GM18499 (cell line): Measurements from ENCODE around the gene ABCD1.
"Not testable (repeated sequence)": the region's sequence is repeated elsewhere in the genome, so short reads cannot be mapped to it uniquely, and the experiment has no call there.

Source experiments
- ATAC-seq: cut with Tn5 transposase; IDR thresholded peaks from one replicate; pipeline ENCODE4 v1.9.1; 2021; ENCODE audit warnings: moderate number of reproducible peaks; ENCODE audit not compliant: insufficient read depth, unreplicated experiment

ABCD1 gene

DNA sequence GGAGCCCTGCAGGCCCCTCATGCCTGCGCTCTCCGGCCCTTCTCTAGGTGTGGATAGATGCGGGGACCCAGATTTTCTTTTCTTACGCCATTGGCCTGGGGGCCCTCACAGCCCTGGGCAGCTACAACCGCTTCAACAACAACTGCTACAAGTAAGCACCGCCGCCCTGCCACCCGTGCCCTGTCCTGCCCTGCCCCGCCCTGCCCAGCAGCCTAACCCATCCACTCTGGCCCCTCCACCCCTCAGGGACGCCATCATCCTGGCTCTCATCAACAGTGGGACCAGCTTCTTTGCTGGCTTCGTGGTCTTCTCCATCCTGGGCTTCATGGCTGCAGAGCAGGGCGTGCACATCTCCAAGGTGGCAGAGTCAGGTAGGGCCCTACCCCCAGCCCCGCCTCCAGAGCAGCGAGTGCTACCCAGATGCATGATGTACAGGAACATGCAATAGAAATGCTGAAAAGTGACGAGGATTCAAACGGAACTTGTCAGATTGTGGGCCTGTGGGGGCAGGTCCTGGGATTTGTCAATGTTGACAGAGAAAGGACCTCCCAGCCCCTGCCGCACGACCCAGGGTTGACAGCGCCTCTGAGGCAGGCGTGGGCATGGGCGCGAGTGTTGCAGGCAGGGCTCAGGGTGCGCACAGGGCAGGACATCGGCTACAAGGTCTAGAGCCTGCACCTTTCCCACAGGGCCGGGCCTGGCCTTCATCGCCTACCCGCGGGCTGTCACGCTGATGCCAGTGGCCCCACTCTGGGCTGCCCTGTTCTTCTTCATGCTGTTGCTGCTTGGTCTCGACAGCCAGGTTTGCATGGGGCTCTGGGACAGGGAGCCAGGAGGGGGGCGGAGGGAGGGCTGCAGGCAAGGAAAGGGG is 31.2 kb upstream of the ABCD1 start:
- ATAC-seq: no peak

GRCh38 chrX:153694256-153694655 is 30.4 kb upstream of the ABCD1 start:
- not testable (repeated sequence) for ATAC-seq

- ATAC-seq: no peak
These were observed 29.9 kb upstream of the ABCD1 start for GRCh38 chrX:153694687-153695270.

DNA sequence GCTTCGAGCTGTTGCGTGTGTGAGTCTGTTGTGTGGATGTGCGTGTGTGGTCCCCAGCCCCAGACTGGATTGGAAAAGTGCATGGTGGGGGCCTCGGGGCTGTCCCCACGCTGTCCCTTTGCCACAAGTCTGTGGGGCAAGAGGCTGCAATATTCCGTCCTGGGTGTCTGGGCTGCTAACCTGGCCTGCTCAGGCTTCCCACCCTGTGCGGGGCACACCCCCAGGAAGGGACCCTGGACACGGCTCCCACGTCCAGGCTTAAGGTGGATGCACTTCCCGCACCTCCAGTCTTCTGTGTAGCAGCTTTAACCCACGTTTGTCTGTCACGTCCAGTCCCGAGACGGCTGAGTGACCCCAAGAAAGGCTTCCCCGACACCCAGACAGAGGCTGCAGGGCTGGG is 28.6 kb upstream of the ABCD1 start:
- no peak for ATAC-seq

DNA sequence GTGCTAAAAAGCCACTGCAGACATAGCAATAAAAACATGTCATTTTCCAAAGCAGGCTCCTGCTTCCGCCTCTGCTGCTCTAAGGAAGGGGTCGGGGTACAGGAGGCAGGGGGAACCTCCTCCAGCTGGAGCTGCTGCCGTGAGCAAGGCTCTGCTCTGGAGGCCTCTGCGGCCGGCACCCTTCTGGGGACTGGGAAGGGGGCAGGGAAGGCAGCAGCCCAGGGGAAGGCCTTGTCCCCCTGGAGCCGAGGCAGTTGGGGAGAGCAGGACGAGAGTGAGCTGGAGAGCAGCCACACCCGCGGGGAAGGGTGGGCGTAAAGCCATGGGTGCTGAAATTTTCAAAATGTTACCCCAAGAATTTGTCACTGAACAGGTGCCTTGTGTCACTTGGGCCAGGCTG is 28.1 kb upstream of the ABCD1 start:
- ATAC-seq: not testable (repeated sequence)

DNA sequence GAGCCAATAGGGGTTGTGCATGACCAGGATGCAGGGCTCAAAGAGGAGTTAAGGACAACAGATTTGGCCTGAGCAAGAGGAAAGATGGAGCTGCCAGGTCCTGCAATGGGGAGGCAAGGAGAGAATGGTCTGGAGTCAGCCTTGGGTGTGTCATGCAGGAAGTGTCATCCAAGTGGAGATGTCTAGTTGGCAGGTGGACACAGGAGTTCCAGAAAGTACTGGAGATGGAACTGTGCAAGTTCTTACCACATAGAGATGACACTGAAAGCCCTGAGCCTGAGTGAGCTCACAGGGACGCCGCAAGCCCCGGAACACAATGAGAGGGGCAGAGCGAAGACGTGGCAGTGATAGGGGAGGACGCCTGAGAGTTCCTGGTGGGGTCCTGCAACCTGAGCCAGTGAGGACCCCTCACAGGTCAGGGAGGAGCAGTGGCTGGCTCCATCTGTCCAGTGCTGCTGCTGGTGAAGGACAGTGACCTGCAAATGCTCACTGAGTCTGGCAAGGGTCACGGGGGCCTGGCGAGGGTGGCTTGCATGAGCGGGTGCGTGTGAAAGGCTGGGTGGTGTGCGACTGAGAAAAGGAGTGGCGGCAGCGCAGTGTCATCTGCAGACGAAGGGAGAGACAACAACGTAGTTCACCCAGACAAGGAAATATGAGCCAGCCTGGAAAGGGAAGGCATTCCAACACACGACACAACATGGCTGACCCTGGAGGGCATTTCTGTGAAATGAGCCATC is 27.5 kb upstream of the ABCD1 start:
- ATAC-seq: not testable (repeated sequence)

GRCh38 chrX:153697924-153698865 is 26.5 kb upstream of the ABCD1 start:
- no peak for ATAC-seq

- ATAC-seq: not testable (repeated sequence)
These were observed 25.4 kb upstream of the ABCD1 start for GRCh38 chrX:153699210-153699783.

GRCh38 chrX:153699784-153700371 is 24.8 kb upstream of the ABCD1 start:
- not testable (repeated sequence) for ATAC-seq

- ATAC-seq: no peak
These were observed 24.2 kb upstream of the ABCD1 start for GRCh38 chrX:153700376-153700945.

DNA sequence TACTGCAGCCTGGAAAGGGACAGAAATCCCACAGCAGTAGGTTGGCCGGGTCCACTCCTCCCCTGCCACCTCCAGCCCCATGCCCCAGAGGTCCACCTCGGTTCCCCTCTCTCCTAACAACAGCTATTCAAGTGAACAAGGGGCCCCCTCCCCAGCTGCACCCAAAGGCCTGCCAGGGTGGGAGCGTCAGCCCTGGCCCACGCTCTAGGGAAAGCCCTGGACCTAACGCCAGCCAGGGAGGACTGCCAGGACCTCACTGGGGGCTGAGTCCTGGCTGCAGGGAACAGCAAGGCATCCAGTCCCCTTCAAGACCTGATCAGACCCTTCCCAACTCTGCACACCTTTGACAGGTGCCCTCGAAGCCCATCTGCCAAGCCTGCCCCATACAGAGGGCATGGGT is 23.7 kb upstream of the ABCD1 start:
- ATAC-seq: no peak

DNA sequence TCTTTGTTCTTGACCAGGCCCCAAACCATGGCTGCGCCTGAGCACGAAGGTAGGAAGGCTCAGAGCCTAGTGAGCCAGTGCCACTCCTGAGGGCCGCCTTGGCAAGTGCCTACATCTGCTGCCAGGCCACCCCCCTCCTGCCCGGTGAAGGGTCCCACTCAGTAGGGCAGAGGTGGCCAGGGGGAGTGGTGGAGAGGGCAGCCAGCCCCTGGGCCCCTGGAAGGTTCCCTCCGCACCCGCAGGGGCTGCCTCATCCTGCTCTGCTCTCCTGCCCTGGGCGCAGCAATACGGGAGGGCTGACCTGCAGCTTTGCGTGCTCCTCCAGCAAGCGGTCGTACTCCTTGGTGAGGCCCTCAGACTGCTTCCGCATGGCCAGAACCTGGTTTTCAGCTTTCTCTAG is 22.9 kb upstream of the ABCD1 start:
- ATAC-seq: no peak

- ATAC-seq: no peak
These were observed 22.2 kb upstream of the ABCD1 start for GRCh38 chrX:153702336-153703035.

DNA sequence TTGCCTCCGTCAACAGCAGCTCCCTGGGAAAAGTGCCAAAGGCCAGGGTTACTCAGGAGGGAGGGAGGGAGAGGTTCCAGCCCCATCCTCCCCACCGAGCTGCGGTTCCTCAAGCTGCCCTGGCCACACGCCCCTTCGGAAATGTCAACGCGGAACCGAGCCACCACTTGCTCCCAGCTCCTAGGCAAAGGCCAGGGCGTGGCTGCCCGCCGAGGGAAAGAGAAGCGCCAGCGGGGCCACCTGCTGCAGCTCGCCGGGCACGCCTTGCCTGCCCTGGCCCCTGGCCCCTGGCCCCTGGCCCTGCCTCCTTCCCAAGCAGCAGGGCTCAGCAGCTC is 21.7 kb upstream of the ABCD1 start:
- ATAC-seq: no peak

- ATAC-seq: no peak
These were observed 20.6 kb upstream of the ABCD1 start for GRCh38 chrX:153704021-153704526.

DNA sequence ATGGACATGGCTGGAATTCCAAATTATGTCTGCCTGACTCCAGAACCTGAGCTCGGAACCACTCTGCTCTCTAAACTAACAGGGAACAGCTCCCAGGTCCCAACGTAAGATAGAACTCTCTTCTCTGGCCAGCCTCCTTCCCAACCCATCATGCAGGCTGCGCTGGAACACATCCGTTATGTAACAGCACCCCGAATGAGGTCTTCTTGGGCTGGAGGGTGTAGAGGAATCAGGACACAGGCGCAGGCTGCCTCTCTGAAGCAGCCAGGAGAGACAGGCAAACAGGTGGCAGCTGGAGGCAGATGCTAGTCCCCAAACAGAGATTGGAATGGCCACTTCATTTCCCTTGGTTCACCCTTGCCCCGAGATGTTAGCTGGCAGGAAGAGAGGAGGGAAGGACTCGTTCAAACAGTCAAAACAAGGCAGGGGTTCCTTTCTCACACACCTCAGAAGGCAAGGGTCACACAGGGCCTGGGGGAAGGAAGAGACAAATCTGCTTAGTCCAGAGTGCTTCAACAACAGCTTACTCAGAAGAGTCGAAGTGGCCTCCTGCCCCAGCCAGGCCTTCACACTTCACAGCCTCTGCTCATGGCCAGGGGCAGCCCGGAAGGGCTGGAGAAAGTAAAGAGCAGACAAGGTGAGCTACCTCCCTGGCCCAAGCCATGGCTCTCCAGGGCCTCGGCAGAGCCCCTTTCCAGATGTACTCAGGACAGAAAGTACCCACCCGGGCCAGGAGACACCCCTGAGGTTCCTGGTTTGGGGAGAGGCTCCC is 19.8 kb upstream of the ABCD1 start:
- ATAC-seq: not testable (repeated sequence)

DNA sequence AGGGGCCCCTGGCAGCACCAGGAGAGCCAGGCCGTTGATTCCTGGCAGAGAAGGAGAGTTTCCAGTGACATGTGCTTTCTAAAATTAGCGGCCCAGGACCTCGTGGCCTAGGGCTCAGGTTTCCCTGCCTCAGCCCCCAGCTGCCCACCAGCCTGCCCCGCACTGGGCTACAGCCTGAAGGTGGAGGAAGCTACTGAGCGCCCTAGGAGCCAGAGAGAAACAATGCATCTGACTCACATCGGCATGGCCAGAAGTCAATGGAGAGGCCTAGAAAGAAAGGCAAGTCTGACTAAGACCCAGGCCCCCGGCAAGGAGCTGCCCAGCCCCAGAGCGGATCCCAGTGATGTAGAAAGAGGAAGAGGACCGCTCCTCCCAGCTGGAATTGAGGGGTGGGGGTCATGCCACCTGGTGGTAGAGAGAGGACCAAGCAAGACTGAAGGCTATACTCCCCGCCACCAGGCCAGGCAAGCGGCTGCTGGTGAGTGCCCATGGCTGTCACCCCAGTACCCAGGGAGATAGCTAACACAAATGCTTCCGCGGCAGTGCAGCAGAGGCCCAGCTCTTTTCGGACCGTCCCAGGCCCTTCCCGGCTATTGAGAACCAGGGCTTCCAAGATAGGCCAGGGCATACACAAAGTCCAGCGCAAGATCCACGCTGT is 19.1 kb upstream of the ABCD1 start:
- ATAC-seq: not testable (repeated sequence)
